Spleen (tissue), 11 donors: ENCODE results near the gene FAM3C. TPM values are rescaled to one million over a fixed set of nuclear protein-coding genes. Genes with fewer than 3 reads are reported as not detected.
A peak's percentile ranks its signal among the peaks of the same experiment; 100 is the strongest.
"Not testable (repeated sequence)": the region's sequence is repeated elsewhere in the genome, so short reads cannot be mapped to it uniquely, and the experiment has no call there.

Source experiments
- DNase-seq: peaks from one replicate; pipeline ENCODE4 v3.0.0-alpha.2; 2020
- H3K27ac ChIP-seq, 8 donors: fragments of 200-600 bp; sonication (generic) in 7 of 8; 1 replicate in 4 of 8; 2 replicates in 4 of 8; pipeline versions ENCODE4 v1.5.0 to v1.8.0; 2016 to 2021; ENCODE audit warnings: inconsistent platforms in 4 of 8, mild to moderate bottlenecking in 4 of 8, moderate library complexity in 1 of 8
- H3K27me3 ChIP-seq, 7 donors: fragments of 200-600 bp; sonication (generic) in 6 of 7; replicated peaks in 1 of 7; 1 replicate in 4 of 7; 2 replicates in 3 of 7; pipeline versions ENCODE4 v1.5.0 to v1.8.0; 2016 to 2021; ENCODE audit warnings: inconsistent platforms in 3 of 7, mild to moderate bottlenecking in 1 of 7
- H3K36me3 ChIP-seq, 6 donors: fragments of 200-600 bp; sonication (generic) in 5 of 6; 1 replicate in 4 of 6; 2 replicates in 2 of 6; pipeline versions ENCODE4 v1.5.0 to v1.8.0; 2016 to 2021; ENCODE audit warnings: inconsistent platforms in 2 of 6
- H3K4me1 ChIP-seq, 6 donors: fragments of 200-600 bp; sonication (generic) in 5 of 6; 1 replicate in 3 of 6; 2 replicates in 3 of 6; pipeline versions ENCODE4 v1.5.0 to v1.8.0; 2016 to 2021; ENCODE audit warnings: inconsistent platforms in 3 of 6
- H3K4me3 ChIP-seq, 8 donors: fragments of 200-600 bp; sonication (generic) in 7 of 8; 1 replicate in 4 of 8; 2 replicates in 4 of 8; pipeline versions ENCODE4 v1.5.0 to v1.8.0; 2016 to 2021; ENCODE audit warnings: inconsistent platforms in 4 of 8, mild to moderate bottlenecking in 4 of 8, moderate library complexity in 2 of 8
- H3K9me3 ChIP-seq, 8 donors: fragments of 200-600 bp; sonication (generic) in 7 of 8; 1 replicate in 4 of 8; 2 replicates in 4 of 8; pipeline versions ENCODE4 v1.5.0 to v1.8.0; 2016 to 2021; ENCODE audit warnings: inconsistent platforms in 4 of 8
- CTCF ChIP-seq, 11 experiments: fragments of 200-600 bp in 7 of 11; fragments of 450-650 bp in 4 of 11; sonication (generic) in 4 of 11; IDR thresholded peaks in 8 of 11; conservative IDR thresholded peaks in 3 of 11; 1 replicate in 7 of 11; 2 replicates in 4 of 11; pipeline versions ENCODE4 v1.4.0 to v1.8.0; 2016 to 2021; ENCODE audit warnings: antibody characterized with exemption in 11 of 11, inconsistent platforms in 4 of 11, mild to moderate bottlenecking in 1 of 11
- POLR2A ChIP-seq, 3 donors: fragments of 450-650 bp; IDR thresholded peaks; one replicate each; pipeline ENCODE4 v1.5.1; 2017; ENCODE audit warnings: antibody characterized with exemption in 3 of 3, mild to moderate bottlenecking in 1 of 3
- POLR2AphosphoS5 ChIP-seq, 3 donors: sonication (generic); formaldehyde crosslinking; IDR thresholded peaks; one replicate each; pipeline ENCODE4 v1.5.1; 2017; ENCODE audit warnings: antibody characterized with exemption in 3 of 3
- WGBS, 5 donors: extraction: QIAGEN DNeasy Blood & Tissue Kit in 3 of 5; methylation state at CpG; one replicate each; pipeline versions ENCODE4 v1.1.5 to v1.1.7; 2013 to 2018; 5-methylcytosine and 5-hydroxymethylcytosine counted together
- intact Hi-C: fragments of 100-400 bp; cut with DNase I; formaldehyde crosslinking; loops from one replicate; pipeline ENCODE4 v1.15.0; 2023; ENCODE audit warnings: low total_unique reads
- polyA plus RNA-seq, 3 donors: library from polyadenylated mRNA; stranded (reverse); fragments of 200-250 nt; gene quantifications; one replicate each; pipeline ENCODE4 v1.2.1, GENCODE V29; 2013
- total RNA-seq, 7 donors: library from RNA; depleted of rRNA in 3 of 7; stranded (reverse); fragments of >200 nt in 3 of 7; fragmentation: NEBNext Ultra II Directional in 4 of 7; extraction: Animal tissue kit (Norgen Biotek cat#: 25700) in 4 of 7; gene quantifications; one replicate each; pipeline versions ENCODE4 v1.1.0 to v1.2.1, GENCODE V29; 2016 to 2021
- donor health status: healthy with polysubstance abuse.
- donor health status: DM: no; HTN: no; CAD: no; lungs with moderate emphysema.
- donor health status: DM: no; HTN: no; CAD: no.
- donor health status: Bipolar disorder and iron deficiency.
- donor health status: healthy.
- donor health status: DM: no; HTN: no; CAD: no.
- donor health status: DM: yes; HTN: yes; CAD: no.

Gene FAM3C
- total and polyA plus RNA-seq, 10 donors: 35.4 to 69.2 (median 54.1) TPM

- H3K4me1 ChIP-seq: peaks cover 8 to 27% (median 16%) of the 10 kb centered on the region in 6 donors
- H3K4me3 ChIP-seq: peak overlapping the region in 2 of 8 donors; percentile 21 to 43
- H3K27me3 ChIP-seq, H3K9me3 ChIP-seq, intact Hi-C loops, H3K36me3 ChIP-seq: not testable (repeated sequence)
- TF ChIP-seq POLR2AphosphoS5 (IDR thresholded peaks at IDR 0.05) (peak in 2 of 3 donors; percentile 41 to 58), CTCF (IDR thresholded peaks at IDR 0.05 in 8 of 11, conservative IDR thresholded peaks at IDR 0.05 in 3 of 11) (peak in 9 of 11 experiments; percentile 7 to 55 (median 44))
- peak; percentile 93 for DNase-seq
- peak overlapping the region in 7 of 8 donors; percentile 36 to 78 (median 65) for H3K27ac ChIP-seq
- 1 to 6% (median 5%) methylated on average over 12 of the region's 12 CpGs for WGBS, 5 donors
Measured at GRCh38 chr7:121438043-121438955, 42.2 kb upstream of the FAM3C start.

- DNase-seq: no peak
- TF ChIP-seq POLR2AphosphoS5 (IDR thresholded peaks at IDR 0.05): no peak
- TF ChIP-seq CTCF (IDR thresholded peaks at IDR 0.05 in 8 of 11, conservative IDR thresholded peaks at IDR 0.05 in 3 of 11): no peak
- TF ChIP-seq POLR2A (IDR thresholded peaks at IDR 0.05): no peak
- Histone ChIP-seq H3K27me3 (no peaks in the 10 kb centered on the region), H3K4me3 (no peak overlapping the region), H3K9me3 (peaks cover 0 to 8% (median 0%) of the 10 kb centered on the region in 8 donors), H3K27ac (peak overlapping the region in 5 of 8 donors; percentile 63 to 78 (median 73)), H3K4me1 (peaks cover 8 to 27% (median 16%) of the 10 kb centered on the region in 6 donors), H3K36me3 (no peaks in the 10 kb centered on the region)
- intact Hi-C loops: no loop called here
- 80 to 90% (median 88%) methylated on average over 6 of the region's 6 CpGs for WGBS, 5 donors
Measured at GRCh38 chr7:121437470-121437869, 41.4 kb upstream of the FAM3C start.

- Histone ChIP-seq H3K27me3 (no peaks in the 10 kb centered on the region), H3K4me3 (no peak overlapping the region), H3K27ac (no peak overlapping the region), H3K36me3 (no peaks in the 10 kb centered on the region), H3K9me3 (peaks cover 0 to 8% (median 0%) of the 10 kb centered on the region in 8 donors), H3K4me1 (peaks cover 8 to 27% (median 16%) of the 10 kb centered on the region in 6 donors)
- DNase-seq: no peak
- 84 to 94% (median 94%) methylated on average over 7 of the region's 7 CpGs for WGBS, 5 donors
- intact Hi-C loops: no loop called here
- TF ChIP-seq POLR2A (IDR thresholded peaks at IDR 0.05) (no peak), POLR2AphosphoS5 (IDR thresholded peaks at IDR 0.05) (no peak), CTCF (IDR thresholded peaks at IDR 0.05 in 8 of 11, conservative IDR thresholded peaks at IDR 0.05 in 3 of 11) (no peak)
Measured at GRCh38 chr7:121436688-121437087, 40.6 kb upstream of the FAM3C start.

GRCh38 chr7:121436136-121436535 lies 40.0 kb upstream of the FAM3C start:
- DNase-seq: no peak
- H3K27ac ChIP-seq: no peak overlapping the region
- WGBS, 5 donors: 82 to 98% (median 94%) methylated on average over 1 of the region's 1 CpG
- no peak overlapping the region for H3K4me3 ChIP-seq
- TF ChIP-seq POLR2A (IDR thresholded peaks at IDR 0.05): no peak
- TF ChIP-seq POLR2AphosphoS5 (IDR thresholded peaks at IDR 0.05): no peak
- no peak for TF ChIP-seq CTCF (IDR thresholded peaks at IDR 0.05 in 8 of 11, conservative IDR thresholded peaks at IDR 0.05 in 3 of 11)
- intact Hi-C loops: no loop called here
- H3K4me1 ChIP-seq: peaks cover 8 to 25% (median 16%) of the 10 kb centered on the region in 6 donors
- peaks cover 0 to 8% (median 0%) of the 10 kb centered on the region in 8 donors for H3K9me3 ChIP-seq
- H3K36me3 ChIP-seq: no peaks in the 10 kb centered on the region
- H3K27me3 ChIP-seq: no peaks in the 10 kb centered on the region
